Measurements from ENCODE around the gene NR3C1.

The NR3C1 gene

GRCh38 chr5:143445776-143446175, 42.3 kb upstream of the NR3C1 start:
- TF ChIP-seq ZFP3 (CRISPR knock-in tag; IDR thresholded peaks at IDR 0.05) (no peak), GLIS3 (CRISPR knock-in tag; IDR thresholded peaks at IDR 0.05) (no peak), ESRRG (CRISPR knock-in tag; IDR thresholded peaks at IDR 0.05) (no peak), BACH2 (CRISPR knock-in tag; IDR thresholded peaks at IDR 0.05; ENCODE audit: borderline replicate concordance) (no peak), CREB5 (CRISPR knock-in tag; IDR thresholded peaks at IDR 0.05; ENCODE audit: low read depth) (no peak), TCF4 (CRISPR knock-in tag; IDR thresholded peaks at IDR 0.05; ENCODE audit: borderline replicate concordance) (0 out of 2 replicates have a peak, but pooled peaks have one; percentile 25)
- TF ChIP-seq, protein P1, sequence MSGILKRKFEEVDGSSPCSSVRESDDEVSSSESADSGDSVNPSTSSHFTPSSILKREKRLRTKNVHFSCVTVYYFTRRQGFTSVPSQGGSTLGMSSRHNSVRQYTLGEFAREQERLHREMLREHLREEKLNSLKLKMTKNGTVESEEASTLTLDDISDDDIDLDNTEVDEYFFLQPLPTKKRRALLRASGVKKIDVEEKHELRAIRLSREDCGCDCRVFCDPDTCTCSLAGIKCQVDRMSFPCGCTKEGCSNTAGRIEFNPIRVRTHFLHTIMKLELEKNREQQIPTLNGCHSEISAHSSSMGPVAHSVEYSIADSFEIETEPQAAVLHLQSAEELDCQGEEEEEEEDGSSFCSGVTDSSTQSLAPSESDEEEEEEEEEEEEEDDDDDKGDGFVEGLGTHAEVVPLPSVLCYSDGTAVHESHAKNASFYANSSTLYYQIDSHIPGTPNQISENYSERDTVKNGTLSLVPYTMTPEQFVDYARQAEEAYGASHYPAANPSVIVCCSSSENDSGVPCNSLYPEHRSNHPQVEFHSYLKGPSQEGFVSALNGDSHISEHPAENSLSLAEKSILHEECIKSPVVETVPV (CRISPR knock-in tag; IDR thresholded peaks at IDR 0.05): no peak
- no peak for ATAC-seq

- no peak for TF ChIP-seq ZNF565 (CRISPR knock-in tag; conservative IDR thresholded peaks at IDR 0.05; ENCODE audit: low read depth)
- TF ChIP-seq ZNF8 (CRISPR knock-in tag; IDR thresholded peaks at IDR 0.05): no peak
- no peak for TF ChIP-seq CREB5 (CRISPR knock-in tag; IDR thresholded peaks at IDR 0.05; ENCODE audit: low read depth)
- no peak for TF ChIP-seq TSHZ2 (CRISPR knock-in tag; IDR thresholded peaks at IDR 0.05)
- TF ChIP-seq GLIS3 (CRISPR knock-in tag; IDR thresholded peaks at IDR 0.05): no peak
- no peak for TF ChIP-seq PPARA (CRISPR knock-in tag; IDR thresholded peaks at IDR 0.05; ENCODE audit: borderline replicate concordance)
- no peak for TF ChIP-seq TCF4 (CRISPR knock-in tag; IDR thresholded peaks at IDR 0.05; ENCODE audit: borderline replicate concordance)
- no peak for TF ChIP-seq ISL1 (CRISPR knock-in tag; IDR thresholded peaks at IDR 0.05)
- TF ChIP-seq, protein P2, sequence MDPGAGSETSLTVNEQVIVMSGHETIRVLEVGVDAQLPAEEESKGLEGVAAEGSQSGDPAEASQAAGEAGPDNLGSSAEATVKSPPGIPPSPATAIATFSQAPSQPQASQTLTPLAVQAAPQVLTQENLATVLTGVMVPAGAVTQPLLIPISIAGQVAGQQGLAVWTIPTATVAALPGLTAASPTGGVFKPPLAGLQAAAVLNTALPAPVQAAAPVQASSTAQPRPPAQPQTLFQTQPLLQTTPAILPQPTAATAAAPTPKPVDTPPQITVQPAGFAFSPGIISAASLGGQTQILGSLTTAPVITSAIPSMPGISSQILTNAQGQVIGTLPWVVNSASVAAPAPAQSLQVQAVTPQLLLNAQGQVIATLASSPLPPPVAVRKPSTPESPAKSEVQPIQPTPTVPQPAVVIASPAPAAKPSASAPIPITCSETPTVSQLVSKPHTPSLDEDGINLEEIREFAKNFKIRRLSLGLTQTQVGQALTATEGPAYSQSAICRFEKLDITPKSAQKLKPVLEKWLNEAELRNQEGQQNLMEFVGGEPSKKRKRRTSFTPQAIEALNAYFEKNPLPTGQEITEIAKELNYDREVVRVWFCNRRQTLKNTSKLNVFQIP (CRISPR knock-in tag; IDR thresholded peaks at IDR 0.05; ENCODE audit: borderline replicate concordance, low read depth): no peak
- TF ChIP-seq, protein P3, sequence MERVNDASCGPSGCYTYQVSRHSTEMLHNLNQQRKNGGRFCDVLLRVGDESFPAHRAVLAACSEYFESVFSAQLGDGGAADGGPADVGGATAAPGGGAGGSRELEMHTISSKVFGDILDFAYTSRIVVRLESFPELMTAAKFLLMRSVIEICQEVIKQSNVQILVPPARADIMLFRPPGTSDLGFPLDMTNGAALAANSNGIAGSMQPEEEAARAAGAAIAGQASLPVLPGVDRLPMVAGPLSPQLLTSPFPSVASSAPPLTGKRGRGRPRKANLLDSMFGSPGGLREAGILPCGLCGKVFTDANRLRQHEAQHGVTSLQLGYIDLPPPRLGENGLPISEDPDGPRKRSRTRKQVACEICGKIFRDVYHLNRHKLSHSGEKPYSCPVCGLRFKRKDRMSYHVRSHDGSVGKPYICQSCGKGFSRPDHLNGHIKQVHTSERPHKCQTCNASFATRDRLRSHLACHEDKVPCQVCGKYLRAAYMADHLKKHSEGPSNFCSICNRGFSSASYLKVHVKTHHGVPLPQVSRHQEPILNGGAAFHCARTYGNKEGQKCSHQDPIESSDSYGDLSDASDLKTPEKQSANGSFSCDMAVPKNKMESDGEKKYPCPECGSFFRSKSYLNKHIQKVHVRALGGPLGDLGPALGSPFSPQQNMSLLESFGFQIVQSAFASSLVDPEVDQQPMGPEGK (CRISPR knock-in tag; IDR thresholded peaks at IDR 0.05; ENCODE audit: borderline replicate concordance): no peak
- TF ChIP-seq ZNF70 (CRISPR knock-in tag; IDR thresholded peaks at IDR 0.05): no peak
- TF ChIP-seq TOX (CRISPR knock-in tag; IDR thresholded peaks at IDR 0.05; ENCODE audit: borderline replicate concordance): no peak
- no peak for TF ChIP-seq ZC3H10 (CRISPR knock-in tag; IDR thresholded peaks at IDR 0.05)
- TF ChIP-seq ZFP30 (CRISPR knock-in tag; IDR thresholded peaks at IDR 0.05): no peak
- TF ChIP-seq, protein P1 (CRISPR knock-in tag; IDR thresholded peaks at IDR 0.05): no peak
- no peak for TF ChIP-seq ZFP3 (CRISPR knock-in tag; IDR thresholded peaks at IDR 0.05)
- TF ChIP-seq CSDC2 (CRISPR knock-in tag; IDR thresholded peaks at IDR 0.05): no peak
- TF ChIP-seq RARB (CRISPR knock-in tag; IDR thresholded peaks at IDR 0.05): no peak
- no peak for ATAC-seq
Observed at GRCh38 chr5:143443330-143443729, 39.8 kb upstream of the NR3C1 start.

All from SK-N-SH treated with all-trans-retinoic acid at 6 μM for 48 hours (cell line).